Measurements from ENCODE around the gene FRMD4A. TPM values are rescaled to one million over a fixed set of nuclear protein-coding genes. Genes with fewer than 3 reads are reported as not detected.

The FRMD4A gene
- total RNA-seq, 2 donors from 2014 or later, result 0.35 to 0.50 TPM

- Mint-ChIP-seq H3K4me3 (no peak overlapping the region), H3K27ac (no peak overlapping the region), H3K27me3 (ENCODE audit: low read depth) (no peaks in the 10 kb centered on the region), H3K9me3 (peaks cover 0 to 1% of the 10 kb centered on the region in 2 donors), H3K36me3 (ENCODE audit: insufficient read depth in 2 of 2) (no peaks in the 10 kb centered on the region), H3K4me1 (ENCODE audit: low read depth) (no peaks in the 10 kb centered on the region)
- DNase-seq (no peak), ATAC-seq (replicated peaks in 1 of 2) (no peak)
These were observed 352.1 kb downstream of the FRMD4A start for GRCh38 chr10:13978533-13979115.

GRCh38 chr10:13977861-13978532 is 352.7 kb downstream of the FRMD4A start:
- no peak overlapping the region for H3K27ac Mint-ChIP-seq
- H3K4me1 Mint-ChIP-seq (ENCODE audit: low read depth), result no peaks in the 10 kb centered on the region
- H3K36me3 Mint-ChIP-seq (ENCODE audit: insufficient read depth in 2 of 2), result no peaks in the 10 kb centered on the region
- H3K4me3 Mint-ChIP-seq, result no peak overlapping the region
- H3K9me3 Mint-ChIP-seq, result peaks cover 0 to 1% of the 10 kb centered on the region in 2 donors
- no peaks in the 10 kb centered on the region for H3K27me3 Mint-ChIP-seq (ENCODE audit: low read depth)
- ATAC-seq (replicated peaks in 1 of 2) (no peak), DNase-seq (no peak)

- no peaks in the 10 kb centered on the region for H3K36me3 Mint-ChIP-seq (ENCODE audit: insufficient read depth in 2 of 2)
- peaks cover 20% of the 10 kb centered on the region for H3K4me1 Mint-ChIP-seq (ENCODE audit: low read depth)
- no peak for DNase-seq
- H3K4me3 Mint-ChIP-seq, result no peak overlapping the region
- H3K9me3 Mint-ChIP-seq, result no peaks in the 10 kb centered on the region
- no peak overlapping the region for H3K27ac Mint-ChIP-seq
- no peak for ATAC-seq (replicated peaks in 1 of 2)
- H3K27me3 Mint-ChIP-seq (ENCODE audit: low read depth), result peaks cover 11% of the 10 kb centered on the region
These were observed 357.0 kb downstream of the FRMD4A start for GRCh38 chr10:13973742-13974141.

- DNase-seq (no peak), ATAC-seq (replicated peaks in 1 of 2) (no peak)
- Mint-ChIP-seq H3K4me3 (no peak overlapping the region), H3K9me3 (no peaks in the 10 kb centered on the region), H3K27ac (no peak overlapping the region), H3K36me3 (ENCODE audit: insufficient read depth in 2 of 2) (no peaks in the 10 kb centered on the region), H3K4me1 (ENCODE audit: low read depth) (peaks cover 20% of the 10 kb centered on the region), H3K27me3 (ENCODE audit: low read depth) (peaks cover 11% of the 10 kb centered on the region)
These were observed 358.1 kb downstream of the FRMD4A start for GRCh38 chr10:13972609-13973008.

- ATAC-seq (replicated peaks in 1 of 2) (no peak), DNase-seq (no peak)
- Mint-ChIP-seq H3K27ac (no peak overlapping the region), H3K4me1 (ENCODE audit: low read depth) (peaks cover 20% of the 10 kb centered on the region), H3K9me3 (no peaks in the 10 kb centered on the region), H3K27me3 (ENCODE audit: low read depth) (peaks cover 11% of the 10 kb centered on the region), H3K36me3 (ENCODE audit: insufficient read depth in 2 of 2) (no peaks in the 10 kb centered on the region), H3K4me3 (no peak overlapping the region)
These were observed 358.9 kb downstream of the FRMD4A start for GRCh38 chr10:13971601-13972475.

- no peak overlapping the region for H3K4me3 Mint-ChIP-seq
- H3K27ac Mint-ChIP-seq, result no peak overlapping the region
- peaks cover 20% of the 10 kb centered on the region for H3K4me1 Mint-ChIP-seq (ENCODE audit: low read depth)
These were observed 359.8 kb downstream of the FRMD4A start for GRCh38 chr10:13970957-13971353.

GRCh38 chr10:13970236-13970956 is 360.3 kb downstream of the FRMD4A start:
- Mint-ChIP-seq H3K9me3 (no peaks in the 10 kb centered on the region), H3K4me1 (ENCODE audit: low read depth) (peaks cover 20% of the 10 kb centered on the region), H3K4me3 (no peak overlapping the region), H3K36me3 (ENCODE audit: insufficient read depth in 2 of 2) (no peaks in the 10 kb centered on the region), H3K27me3 (ENCODE audit: low read depth) (peaks cover 11% of the 10 kb centered on the region), H3K27ac (no peak overlapping the region)
- ATAC-seq (replicated peaks in 1 of 2), result no peak
- DNase-seq, result no peak

More at GRCh38 chr10:13970957-13971353, 359.8 kb downstream of the FRMD4A start:
- Mint-ChIP-seq H3K9me3 (no peaks in the 10 kb centered on the region), H3K27me3 (ENCODE audit: low read depth) (peaks cover 11% of the 10 kb centered on the region), H3K36me3 (ENCODE audit: insufficient read depth in 2 of 2) (no peaks in the 10 kb centered on the region)
- ATAC-seq (replicated peaks in 1 of 2), result no peak
- no peak for DNase-seq

- ATAC-seq (replicated peaks in 1 of 2) (peak; percentile 86), DNase-seq (peak; percentile 12 to 31)
- H3K4me3 Mint-ChIP-seq, result no peak overlapping the region
- H3K36me3 Mint-ChIP-seq (ENCODE audit: insufficient read depth in 2 of 2), result no peaks in the 10 kb centered on the region
- H3K27me3 Mint-ChIP-seq (ENCODE audit: low read depth), result peaks cover 11% of the 10 kb centered on the region
- no peak overlapping the region for H3K27ac Mint-ChIP-seq
- peaks cover 20% of the 10 kb centered on the region for H3K4me1 Mint-ChIP-seq (ENCODE audit: low read depth)
- H3K9me3 Mint-ChIP-seq, result no peaks in the 10 kb centered on the region
These were observed 361.0 kb downstream of the FRMD4A start for GRCh38 chr10:13969792-13970140.

GRCh38 chr10:13969118-13969791 is 361.5 kb downstream of the FRMD4A start:
- Mint-ChIP-seq H3K4me3 (no peak overlapping the region), H3K9me3 (no peaks in the 10 kb centered on the region), H3K27ac (no peak overlapping the region), H3K4me1 (ENCODE audit: low read depth) (peaks cover 20% of the 10 kb centered on the region), H3K27me3 (ENCODE audit: low read depth) (peaks cover 11% of the 10 kb centered on the region), H3K36me3 (ENCODE audit: insufficient read depth in 2 of 2) (no peaks in the 10 kb centered on the region)
- DNase-seq (no peak), ATAC-seq (replicated peaks in 1 of 2) (no peak)

GRCh38 chr10:13961853-13962252 is 368.9 kb downstream of the FRMD4A start:
- H3K36me3 Mint-ChIP-seq (ENCODE audit: insufficient read depth in 2 of 2), result no peaks in the 10 kb centered on the region
- no peaks in the 10 kb centered on the region for H3K27me3 Mint-ChIP-seq (ENCODE audit: low read depth)
- ATAC-seq (replicated peaks in 1 of 2) (no peak), DNase-seq (no peak)
- H3K4me1 Mint-ChIP-seq (ENCODE audit: low read depth), result no peaks in the 10 kb centered on the region
- no peaks in the 10 kb centered on the region for H3K9me3 Mint-ChIP-seq
- H3K27ac Mint-ChIP-seq, result no peak overlapping the region
- H3K4me3 Mint-ChIP-seq, result no peak overlapping the region

- no peaks in the 10 kb centered on the region for H3K9me3 Mint-ChIP-seq
- no peaks in the 10 kb centered on the region for H3K36me3 Mint-ChIP-seq (ENCODE audit: insufficient read depth in 2 of 2)
- H3K4me1 Mint-ChIP-seq (ENCODE audit: low read depth), result no peaks in the 10 kb centered on the region
- H3K27ac Mint-ChIP-seq, result no peak overlapping the region
- no peak for ATAC-seq (replicated peaks in 1 of 2)
- H3K27me3 Mint-ChIP-seq (ENCODE audit: low read depth), result no peaks in the 10 kb centered on the region
- DNase-seq, result no peak
- H3K4me3 Mint-ChIP-seq, result no peak overlapping the region
These were observed 369.6 kb downstream of the FRMD4A start for GRCh38 chr10:13961097-13961496.

GRCh38 chr10:13960603-13961002 is 370.1 kb downstream of the FRMD4A start:
- Mint-ChIP-seq H3K36me3 (ENCODE audit: insufficient read depth in 2 of 2) (no peaks in the 10 kb centered on the region), H3K4me3 (no peak overlapping the region), H3K9me3 (no peaks in the 10 kb centered on the region), H3K27ac (no peak overlapping the region), H3K4me1 (ENCODE audit: low read depth) (no peaks in the 10 kb centered on the region), H3K27me3 (ENCODE audit: low read depth) (no peaks in the 10 kb centered on the region)
- DNase-seq (no peak), ATAC-seq (replicated peaks in 1 of 2) (no peak)
